ENCODE results near the gene E2F6.

GRCh38 chr2:11396021-11396420 lies 69.9 kb downstream of the E2F6 start:
- TF ChIP-seq CTCF (conservative IDR thresholded peaks at IDR 0.05; ENCODE audit: low read depth, low read length) (no peak), EZH2 (IDR thresholded peaks at IDR 0.05; ENCODE audit: low read length, unreplicated experiment) (no peak)
